GM19099 (cell line): Measurements from ENCODE around the gene SMIM22.

Experiments used
- POLR2A ChIP-seq: IDR thresholded peaks from 3 replicates; pipeline ENCODE4 v1.6.1; 2011; ENCODE audit warnings: low read depth; ENCODE audit not compliant: insufficient read length; ENCODE audit errors: extremely low read depth

SMIM22 gene

DNA sequence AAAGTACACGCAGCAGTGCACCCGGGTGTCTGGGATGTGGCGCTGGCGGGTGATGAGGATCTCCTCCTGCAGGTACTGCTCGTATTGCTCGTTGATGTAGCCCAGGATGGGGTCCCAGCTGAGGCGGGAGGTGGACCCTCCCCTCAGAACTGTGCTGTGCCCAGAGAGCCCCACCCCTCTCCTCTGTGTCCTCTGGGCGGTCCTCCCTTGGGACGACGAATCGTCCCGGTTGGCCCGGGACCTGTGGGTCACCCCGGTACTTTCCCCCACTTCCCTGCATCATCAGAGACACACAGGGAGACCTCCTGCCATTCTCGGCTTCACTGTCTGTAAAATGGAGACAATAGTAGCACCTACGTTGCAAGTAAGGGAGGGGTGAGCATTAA is 11.2 kb upstream of the SMIM22 start:
- TF ChIP-seq POLR2A, result no peak

DNA sequence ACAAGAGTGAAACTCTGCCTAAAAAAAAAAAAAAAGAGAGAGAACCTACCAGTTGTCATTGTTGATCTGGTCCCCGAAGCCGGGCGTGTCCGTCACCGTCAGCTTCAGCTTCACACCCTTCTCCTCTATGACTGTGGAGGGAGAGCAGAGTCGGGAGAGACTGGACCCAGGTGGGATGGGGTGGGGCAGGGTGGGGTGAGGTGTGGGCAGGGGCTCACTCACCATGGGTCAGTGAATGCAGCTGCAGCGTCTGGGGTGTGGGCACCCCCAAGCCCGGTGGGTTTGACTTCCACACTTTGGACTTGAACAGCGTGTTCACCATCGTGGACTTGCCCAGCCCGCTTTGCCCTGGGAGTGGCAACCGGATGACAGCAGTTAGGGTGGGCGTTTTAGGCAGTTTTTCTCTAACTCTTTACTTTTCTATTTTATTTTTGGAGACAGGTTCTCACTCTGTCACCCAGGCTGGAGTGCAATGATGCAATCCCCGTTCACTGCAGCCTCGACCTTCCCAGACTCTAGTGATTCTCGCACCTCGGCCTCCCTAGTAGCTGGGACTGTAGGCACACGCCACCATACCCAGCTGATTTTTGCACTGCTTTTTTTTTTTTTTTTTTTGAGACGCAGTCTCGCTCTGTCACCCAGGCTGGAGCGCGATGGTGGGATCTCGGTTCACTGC is 9.3 kb upstream of the SMIM22 start:
- no peak for TF ChIP-seq POLR2A

DNA sequence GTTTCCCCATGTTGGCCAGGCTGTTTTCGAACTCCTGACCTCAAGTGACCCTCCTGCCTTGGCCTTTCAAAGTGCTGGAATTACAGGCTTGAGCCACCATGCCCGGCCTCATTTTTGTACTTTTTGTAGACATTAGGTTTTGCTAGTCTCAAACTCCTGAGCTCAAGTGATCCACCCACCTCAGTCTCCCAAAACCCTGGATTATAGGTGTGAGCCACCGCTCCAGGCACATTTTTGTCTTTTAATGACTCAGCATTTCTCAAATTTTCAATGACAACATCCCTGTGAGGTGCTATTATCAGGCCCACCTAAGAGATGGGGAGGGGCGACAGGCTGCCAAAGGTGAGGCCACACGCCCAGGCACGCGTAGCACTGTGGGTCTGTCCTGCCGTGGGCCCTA is 8.1 kb upstream of the SMIM22 start:
- no peak for TF ChIP-seq POLR2A

DNA sequence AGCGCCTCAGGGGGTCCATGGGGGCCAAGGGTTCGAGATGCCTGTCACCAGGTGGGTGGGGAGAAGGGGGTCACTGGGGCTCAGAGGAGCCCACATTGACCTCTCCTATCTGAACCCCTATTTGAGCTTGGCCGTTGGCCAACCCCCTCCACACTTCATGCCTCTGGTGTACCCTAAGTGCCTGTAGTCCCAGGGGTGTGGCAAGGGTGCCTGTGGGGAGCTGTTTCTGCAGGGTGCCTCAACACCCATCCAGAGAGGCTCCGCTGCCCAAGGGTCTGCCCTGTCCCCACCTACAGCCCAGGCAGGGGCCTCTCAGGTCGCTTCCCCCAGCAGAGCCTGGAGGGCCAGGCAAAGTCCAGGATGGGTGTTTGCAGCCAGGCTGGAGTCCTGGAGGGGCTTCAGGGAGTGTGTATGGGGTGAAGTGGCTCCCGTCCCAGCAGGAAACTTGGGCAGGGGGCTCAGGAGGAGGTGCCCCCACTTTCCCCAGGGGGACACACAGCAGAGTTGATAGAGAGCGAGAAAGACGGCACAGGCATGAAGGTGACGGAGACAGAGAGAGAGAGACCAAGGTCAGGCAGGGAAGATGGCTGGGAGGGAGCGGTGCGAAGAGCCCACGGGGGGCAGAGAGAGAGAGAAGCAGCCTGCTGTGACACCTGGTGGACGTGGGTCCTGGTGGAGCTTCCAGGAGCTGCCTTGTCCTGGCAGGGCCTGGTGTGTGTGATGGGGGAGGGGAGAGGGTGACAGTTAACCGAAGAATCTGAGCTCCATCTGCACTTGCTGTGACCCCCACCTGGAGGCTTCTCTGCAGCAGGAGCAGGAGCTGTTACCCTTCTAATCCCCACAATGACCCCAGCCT is 7.3 kb upstream of the SMIM22 start, which contains the start of gene SEPTIN12:
Gene SEPTIN12, minus strand, starts transcription at position 719 of the 856 bp plus-strand sequence. Its CDS starts 700 bp downstream, at position 19.
- no peak for TF ChIP-seq POLR2A

DNA sequence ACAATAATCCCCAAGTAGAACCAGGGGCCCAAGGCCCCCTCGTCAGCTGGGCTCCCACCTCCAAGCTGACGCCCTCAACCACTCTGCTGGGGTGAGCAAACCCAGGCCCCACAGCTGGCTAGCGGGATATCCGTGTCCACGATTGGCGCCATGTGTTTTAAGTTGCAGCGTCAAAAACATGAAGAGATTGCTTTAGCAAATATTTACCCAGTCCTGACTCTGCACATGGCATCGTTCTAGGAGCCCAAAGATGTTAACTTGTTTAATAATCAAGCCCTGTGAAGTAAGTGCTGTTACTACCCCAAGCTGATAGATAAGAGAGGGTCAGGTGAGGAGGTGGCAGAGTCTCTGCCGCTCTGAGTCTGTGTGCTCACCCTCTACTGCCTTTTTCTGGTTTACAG is 6.7 kb upstream of the SMIM22 start:
- no peak for TF ChIP-seq POLR2A

DNA sequence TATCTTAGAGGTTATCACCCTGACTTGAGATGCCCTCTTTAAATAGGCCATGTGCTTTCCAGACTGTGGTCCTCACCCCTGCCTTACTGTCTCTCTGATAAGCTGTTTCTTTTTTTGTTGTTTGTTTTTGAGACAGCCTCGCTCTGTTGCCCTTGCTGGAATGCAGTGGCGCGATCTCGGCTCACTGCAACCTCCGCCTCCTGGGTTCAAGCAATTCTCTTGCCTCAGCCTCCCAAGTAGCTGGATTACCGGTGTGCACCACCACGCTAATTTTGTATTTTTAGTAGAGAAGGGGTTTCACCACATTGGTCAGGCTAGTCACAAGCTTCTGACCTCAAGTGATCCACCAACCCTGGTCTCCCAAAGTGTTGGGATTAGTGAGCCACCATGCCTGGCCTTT is 6.3 kb upstream of the SMIM22 start:
- TF ChIP-seq POLR2A, result no peak

DNA sequence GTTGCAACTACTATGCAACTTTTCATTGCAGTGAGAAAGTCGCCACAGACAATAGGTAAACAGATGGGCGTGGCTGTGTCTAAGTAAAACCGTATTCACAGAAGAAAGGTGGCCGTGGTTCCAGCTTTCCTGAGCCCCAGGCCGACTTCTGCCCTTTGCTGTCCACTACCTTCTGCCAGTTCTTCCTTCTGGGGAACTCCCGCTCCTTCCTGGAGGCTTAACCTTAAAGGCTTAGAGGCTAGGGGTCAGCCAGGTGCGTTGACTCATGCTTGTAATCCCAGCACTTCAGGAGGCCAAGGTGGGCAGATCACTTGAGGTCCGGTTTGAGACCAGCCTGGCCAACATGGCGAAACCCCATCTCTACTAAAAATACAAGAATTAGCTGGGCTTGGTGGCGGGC is 4.9 kb upstream of the SMIM22 start:
- TF ChIP-seq POLR2A, result no peak

DNA sequence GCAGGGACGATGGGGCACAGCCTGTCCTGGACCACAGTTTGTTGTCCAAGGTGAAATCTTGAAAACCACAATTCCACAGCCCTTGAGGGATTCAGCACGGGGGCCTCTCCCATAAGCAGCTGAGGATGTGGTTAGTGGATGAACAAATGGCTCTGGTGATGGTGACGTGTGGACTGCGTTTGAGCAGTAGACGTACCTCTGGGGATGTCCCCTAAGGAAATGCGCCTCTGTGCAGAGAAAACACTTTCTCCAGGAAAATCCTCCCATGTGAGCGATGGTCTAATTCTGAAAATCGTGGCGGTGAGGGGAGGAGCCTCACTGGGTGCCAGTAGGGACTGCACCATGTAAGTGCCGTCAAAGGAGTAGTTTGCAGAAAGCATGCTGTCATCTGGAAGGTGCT is 4.3 kb upstream of the SMIM22 start:
- no peak for TF ChIP-seq POLR2A

DNA sequence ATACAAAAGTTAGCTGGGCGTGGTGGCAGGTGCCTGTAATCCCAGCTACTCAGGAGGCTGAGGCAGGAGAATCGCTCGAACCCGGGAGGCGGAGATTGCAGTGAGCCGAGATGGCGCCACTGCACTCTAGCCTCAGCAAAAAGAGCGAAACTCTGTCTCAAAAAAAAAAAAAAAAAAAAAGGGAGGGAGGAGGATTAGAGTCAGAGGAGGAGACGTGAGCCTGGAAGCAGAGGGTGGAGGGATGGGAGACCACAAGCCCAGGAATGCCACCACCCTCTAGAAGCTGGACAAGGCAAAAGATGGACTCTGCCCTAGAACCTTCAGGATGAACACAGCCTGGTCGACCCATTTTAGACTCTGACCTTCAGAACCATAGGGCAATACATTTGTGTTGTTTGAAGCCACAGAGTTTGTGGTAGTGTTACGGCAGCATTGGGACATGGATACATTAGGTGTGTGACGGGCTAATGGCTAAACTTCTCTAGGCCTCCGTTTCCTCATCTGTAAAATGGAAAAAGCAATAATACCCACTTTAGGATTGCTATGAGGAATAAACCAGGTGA is 2.1 kb upstream of the SMIM22 start:
- no peak for TF ChIP-seq POLR2A

DNA sequence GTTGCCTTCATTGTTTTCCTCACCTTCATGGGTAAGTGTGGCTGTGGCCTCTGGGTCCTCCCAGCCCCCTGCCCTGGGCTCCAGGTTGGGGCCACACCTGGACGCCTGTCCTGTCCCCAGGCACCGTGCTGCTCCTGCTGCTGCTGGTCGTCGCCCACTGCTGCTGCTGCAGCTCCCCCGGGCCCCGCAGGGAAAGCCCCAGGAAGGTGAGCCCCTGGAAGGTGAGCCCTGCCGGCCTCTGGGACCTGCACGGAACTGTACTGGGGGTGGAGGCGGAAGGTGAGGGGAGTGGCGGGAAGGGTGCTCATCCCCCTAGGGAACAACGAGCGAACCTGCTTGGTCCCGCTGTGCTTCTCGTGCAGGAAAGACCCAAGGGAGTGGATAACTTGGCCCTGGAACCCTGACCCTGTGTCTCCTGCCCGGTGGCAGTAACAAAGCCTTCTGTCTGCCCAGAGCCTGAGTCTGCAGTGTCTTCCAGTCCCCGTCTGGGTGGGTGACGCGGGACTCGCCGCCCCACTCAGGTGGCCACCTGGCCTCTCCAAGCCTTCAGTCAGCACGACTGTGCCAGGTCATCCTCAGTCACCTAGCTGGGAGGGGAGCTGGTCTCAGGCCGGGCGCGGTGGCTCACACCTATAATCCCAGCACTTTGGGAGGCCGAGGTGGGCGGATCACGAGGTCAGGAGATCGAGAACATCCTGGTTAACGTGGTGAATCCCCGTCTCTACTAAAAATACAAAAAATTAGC is 831 bp downstream of the SMIM22 start:
- no peak for TF ChIP-seq POLR2A

DNA sequence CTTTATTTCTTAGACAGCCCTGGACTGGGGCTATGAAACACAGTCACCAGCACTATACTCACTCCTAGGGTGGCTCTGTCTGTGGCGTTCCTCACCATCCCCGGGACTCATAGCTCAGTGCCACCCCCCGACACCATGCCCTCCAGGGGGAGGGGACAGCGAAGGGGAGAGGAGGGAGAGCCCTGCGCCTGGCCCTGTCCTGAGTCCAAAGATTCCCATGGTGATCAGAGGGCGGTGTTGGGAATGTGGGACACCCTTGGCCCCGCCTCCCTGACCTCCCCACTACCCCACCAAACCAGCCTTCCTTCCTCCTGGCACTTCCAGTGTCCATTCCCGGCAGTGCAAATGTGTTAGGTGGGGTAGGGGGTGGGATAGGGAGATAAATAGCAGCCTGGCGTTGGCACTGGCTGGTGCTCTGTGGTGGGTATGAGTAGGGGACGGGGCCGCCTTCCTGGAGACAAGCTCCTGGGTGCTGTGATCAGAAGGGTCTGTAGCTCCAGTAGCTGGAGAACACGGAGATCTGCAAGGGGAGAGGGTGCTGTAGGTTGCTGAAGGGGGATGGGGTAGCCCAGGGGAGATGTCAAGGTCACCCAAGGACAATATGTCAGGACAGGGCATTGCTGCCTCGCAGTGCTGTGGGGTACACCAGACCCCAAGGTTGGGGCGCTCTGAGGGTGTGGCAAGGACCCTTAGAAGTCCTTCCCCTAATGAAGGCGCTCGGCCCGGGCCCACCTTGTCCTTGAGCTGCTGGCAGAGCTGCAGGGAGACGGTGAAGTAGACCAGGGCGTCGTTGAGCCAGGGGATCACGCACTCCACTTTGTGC is 2.0 kb downstream of the SMIM22 start:
- no peak for TF ChIP-seq POLR2A

DNA sequence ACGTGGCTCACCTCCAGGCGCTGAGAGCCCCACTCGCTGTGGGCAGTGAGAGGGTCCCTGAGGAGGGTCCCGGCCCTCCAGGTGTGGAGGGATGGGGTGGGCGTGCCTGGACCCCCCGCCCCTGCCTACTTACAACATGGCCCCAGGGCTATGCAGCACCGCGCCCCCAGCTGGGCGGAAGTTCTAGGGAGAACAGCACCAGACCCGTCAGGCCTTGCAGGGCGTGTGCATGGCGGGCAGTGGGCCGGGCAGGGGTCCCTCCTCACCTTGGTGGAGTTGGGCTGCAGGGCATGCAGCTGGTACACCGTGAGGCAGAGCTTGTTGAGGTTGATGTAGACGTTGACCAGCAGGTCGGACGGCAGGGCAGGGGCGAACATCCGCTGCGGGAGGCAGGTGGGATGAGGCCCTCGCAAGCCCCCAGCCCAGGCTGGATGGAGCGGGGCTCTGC is 2.7 kb downstream of the SMIM22 start:
- no peak for TF ChIP-seq POLR2A

DNA sequence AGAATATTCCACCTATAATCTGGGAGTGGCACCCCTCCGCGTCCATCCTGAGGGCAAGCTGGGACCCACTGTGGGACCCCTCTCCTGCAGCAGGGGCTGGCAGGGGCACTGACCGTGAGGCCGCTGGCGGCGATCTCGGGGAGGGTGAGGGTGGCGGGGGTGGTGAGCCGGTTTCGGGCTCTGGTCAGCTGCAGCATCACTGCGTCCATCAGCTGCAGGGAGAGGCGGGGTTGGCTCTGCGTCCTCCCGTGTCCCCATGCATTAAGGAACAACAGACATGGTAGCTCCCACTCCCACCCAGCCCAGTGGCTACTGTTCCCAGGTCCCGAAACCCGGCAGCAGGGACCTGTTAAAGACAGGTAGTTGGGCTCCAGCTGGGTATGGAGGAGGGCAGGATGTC is 3.3 kb downstream of the SMIM22 start:
- no peak for TF ChIP-seq POLR2A

DNA sequence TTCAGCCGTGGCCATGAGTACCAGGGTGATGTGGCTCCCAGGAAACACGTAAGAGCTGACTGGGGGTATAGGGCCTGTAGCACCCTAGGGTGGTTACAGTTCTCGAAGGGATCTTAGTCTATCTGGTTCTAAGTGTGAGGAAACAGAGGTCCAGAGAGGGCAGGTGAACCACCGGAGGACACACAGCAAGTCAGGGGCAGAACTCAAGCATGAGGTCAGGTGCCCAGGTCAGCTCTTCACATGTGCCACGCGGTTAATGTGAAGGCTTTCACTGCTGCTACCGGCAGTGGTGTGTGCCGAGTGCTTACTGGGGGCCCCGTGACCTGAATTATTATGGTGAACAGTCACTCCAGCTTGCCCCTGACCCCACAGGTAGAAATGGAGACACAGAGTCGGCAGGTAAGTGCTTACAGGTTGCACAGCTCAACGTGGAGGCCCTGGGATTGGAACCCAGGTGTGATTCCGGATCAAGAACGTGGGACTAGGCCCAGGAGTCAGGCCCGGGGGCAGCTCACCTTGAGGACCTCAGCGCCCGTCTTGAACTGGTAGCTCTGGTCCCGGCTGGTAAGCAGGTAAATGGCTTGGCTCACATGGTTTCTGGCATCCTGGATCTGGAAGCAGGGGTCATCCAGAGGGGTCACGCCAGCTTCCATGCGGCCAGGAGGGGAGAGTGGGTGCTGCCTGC is 4.1 kb downstream of the SMIM22 start:
- no peak for TF ChIP-seq POLR2A
